Activated T-helper 9 cell treated with anti-CD3 and anti-CD28 coated beads, Interleukin-2, amount 50 U/mL, for 16 hours (primary cell): Measurements from ENCODE around the gene FHIP2A.
"Not testable (repeated sequence)": the region's sequence is repeated elsewhere in the genome, so short reads cannot be mapped to it uniquely, and the experiment has no call there.

ENCODE experiments used
- DNase-seq: peaks from one replicate; pipeline ENCODE4 v3.0.0-alpha.2; 2020; ENCODE audit warnings: low read depth

The FHIP2A gene

DNA sequence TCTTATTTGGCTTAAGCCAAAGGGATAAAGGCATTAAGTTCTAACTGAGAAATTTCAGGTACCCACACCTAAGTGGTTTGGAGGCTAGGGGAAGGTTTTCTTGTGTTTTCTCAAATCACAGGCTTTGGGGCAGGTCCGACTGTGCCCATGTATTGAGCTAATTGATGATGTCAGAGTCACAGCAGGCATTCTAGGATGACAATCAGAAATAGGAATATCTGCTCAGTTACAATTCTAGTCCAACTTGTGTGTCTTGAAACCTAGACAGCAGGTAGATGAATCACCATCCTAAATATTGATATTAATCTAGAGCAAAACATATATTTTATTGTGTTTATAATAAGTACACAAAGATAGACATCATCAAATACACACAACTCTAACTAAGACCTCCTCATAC lies 2.3 kb upstream of the FHIP2A start:
- DNase-seq: no peak

DNA sequence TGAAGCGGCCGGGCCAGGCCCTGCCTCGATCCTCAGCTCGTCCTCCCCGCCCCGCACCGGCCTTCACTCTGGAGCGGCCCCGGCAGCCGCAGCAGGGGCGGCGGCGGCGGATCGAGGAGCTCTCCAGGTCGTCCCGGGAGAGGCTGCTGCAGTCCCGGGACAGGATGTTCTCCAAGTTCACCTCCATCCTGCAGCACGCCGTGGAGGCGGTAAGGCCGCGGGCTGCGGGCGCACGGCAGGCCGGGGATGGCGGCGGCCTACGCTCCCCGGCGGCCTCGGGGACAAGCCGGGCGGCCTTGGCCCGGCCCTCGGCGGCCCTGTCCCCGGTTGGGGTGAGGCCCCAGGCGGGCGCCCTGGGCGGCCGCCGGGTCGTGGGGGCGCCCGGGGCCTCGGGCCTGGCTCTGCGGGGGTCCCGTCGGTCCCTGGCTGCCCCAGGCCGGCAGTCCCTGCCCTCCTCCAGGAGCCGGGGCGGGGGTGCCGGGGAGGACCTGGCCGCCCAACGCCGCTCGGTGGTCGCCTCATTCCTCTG lies 399 bp downstream of the FHIP2A start:
- DNase-seq: no peak

- no peak for DNase-seq
Measured at GRCh38 chr10:114822444-114823076, 980 bp downstream of the FHIP2A start.

DNA sequence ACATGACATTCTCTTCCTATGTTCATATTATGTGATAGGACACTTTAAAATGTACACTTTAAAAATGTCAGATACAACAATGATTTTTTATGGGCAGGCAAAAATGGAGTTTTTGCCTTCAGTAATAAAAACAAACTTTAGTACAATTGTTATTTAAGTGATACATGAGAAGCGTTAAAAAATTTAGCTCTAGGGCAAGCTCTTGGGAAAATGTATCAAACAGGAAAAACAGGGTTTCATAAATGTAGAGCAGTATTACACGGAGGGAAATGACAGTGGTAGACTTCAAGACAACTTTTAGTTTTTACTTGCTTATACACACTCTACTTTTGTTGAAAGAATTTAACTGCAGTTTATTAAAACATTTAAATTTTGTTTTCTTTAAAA lies 1.5 kb downstream of the FHIP2A start:
- DNase-seq: no peak

DNA sequence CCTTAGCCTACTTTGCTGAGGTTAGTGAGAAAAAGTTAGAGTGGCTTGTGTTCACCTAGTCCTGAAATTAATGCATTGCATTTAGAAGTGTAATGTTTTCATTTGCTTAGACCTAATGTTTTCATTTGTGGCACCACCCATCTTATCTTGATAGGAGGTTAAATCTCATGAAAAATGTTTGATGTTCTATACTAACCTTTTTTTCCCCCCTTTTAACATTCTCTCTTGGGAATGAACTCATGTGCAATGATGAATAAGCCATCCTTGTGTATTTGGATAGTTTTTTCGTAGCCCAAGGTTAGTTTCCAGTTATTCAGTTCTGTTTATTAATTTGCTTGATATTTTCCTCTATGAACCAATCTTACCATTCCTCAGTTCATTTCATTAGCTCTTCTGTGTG lies 2.8 kb downstream of the FHIP2A start:
- no peak for DNase-seq

DNA sequence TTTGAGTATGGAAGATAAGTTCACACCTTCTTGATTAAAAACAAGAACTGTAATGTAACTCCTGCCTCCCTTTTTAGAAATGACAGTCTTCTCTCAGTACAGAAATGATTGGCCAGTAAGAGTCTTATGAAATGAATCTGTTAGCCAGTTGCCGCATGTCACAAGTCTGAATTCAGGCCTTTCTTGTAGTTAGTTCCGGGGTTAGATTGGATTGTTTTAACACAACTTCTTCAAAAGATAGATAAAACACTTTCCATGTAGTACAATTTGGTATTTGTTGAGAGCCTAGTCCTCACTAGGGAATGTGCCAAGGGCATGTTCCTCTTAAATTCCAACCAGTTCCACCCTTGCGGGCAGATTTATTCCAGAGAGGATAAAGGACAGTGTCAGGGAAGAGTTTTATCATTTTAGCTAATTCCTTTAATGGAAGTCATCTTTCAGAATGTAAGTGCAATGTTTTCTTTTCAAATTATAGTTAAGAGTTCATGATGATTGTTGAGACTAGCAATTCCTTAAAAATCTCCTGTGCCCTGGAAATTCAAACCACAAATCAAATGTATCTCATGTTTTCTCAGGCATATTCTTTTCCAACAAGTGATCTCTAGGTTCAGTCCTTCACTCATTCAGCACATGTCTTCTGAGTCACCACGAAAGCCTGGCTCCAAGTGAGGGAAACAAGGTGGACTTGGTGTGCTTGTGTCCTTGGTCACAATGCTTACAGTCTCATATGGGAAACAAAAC lies 4.1 kb downstream of the FHIP2A start:
- no peak for DNase-seq

DNA sequence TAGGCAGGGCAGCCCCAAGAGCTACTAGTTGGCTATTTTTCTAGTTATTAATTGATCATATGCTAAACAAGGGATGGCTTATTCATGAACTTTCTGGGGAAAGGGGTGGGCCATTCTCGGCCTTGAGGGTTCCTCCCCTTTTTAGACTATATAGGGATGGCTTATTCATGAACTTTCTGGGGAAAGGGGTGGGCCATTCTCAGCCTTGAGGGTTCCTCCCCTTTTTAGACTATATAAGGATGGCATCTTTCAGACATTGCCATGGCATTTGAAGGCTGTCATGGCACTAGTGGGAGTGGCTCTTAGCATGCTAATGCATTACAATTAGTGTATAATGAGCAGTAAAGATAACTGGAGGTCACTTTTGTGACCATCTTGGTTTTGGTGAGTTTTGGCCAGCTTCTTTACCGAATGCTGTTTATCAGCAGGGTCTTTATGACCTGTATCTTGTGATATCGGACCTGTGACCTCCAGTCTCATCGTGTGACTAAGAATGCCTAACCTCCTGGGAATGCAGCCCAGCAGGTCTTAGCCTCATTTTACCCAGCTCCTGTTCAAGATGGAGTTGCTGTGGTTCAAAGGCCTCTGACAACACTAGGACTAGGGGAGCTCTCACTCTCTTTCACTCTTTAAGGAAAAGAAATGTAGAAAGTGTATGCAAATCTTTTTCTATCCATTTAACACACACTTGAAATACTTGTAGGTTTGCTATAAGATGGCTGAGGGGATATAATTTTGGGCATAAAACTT lies 7.8 kb downstream of the FHIP2A start:
- DNase-seq: no peak

DNA sequence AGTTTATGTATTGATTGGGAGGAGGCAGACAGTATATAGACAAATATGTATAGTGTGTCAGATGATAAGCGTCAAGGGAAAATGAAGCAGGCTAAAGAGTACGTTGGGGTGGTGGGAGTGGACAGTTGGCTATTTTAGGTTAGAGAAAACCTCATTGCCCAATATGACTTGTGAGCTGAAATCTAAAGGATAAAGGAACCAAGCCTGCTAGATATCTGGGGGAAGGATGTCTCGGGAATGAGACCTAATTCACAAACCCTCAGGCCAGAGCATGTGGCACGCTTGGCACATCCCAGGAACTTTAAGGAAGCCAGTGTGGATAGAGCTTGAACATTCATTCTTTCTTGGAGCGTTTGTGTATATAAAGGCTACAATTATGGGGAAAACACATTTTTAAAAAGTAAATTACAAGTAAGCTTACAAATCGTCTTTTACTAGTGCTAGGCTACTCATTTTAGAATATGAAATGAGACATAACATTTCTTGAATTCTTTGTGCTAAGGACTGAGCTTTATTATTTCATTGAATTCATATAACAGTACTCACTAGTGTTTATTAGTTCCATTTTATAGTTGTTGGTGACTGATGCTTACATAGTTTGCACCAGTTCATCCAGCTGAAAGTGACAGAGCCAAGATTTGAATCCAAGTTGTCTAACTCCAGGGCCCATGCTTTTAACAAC lies 9.7 kb downstream of the FHIP2A start:
- DNase-seq: no peak

DNA sequence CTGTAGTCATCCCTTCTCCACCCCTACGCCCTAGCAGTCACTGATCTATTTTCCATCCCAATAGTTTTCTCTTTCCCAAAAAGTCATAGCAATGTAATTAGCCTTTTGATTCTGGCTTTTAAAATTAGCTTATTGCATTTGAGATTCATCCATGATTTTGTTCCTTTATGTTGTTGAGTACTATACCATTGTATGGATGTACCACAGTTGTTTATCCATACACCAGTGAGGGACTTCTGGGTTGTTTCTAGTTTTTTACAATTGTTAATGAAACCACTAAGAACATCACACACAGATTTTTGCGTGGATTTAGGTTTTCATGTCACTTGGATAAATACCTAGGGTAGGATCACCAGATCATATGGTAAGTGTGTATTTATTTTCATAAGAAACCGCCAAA lies 16.1 kb downstream of the FHIP2A start:
- no peak for DNase-seq

DNA sequence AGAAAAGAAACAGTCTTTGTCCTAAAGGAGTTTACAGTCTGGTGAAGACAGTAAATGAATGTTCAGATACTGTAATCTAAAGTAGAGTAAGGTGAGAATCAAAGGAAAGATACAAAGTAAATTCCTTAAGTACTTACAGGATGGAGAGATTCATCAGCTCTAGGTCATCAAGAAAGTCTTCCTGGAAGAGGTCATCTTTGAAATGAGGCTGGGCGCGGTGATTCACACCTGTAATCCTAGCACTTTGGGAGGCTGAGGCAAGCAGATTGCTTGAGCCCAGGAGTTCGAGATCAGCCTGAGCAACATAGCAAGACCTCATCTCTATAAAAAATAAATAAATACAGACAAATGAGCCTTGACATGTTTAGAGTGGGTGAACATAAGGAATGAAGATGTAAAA lies 18.3 kb downstream of the FHIP2A start:
- no peak for DNase-seq

- DNase-seq: no peak
Measured at GRCh38 chr10:114845978-114846693, 24.6 kb downstream of the FHIP2A start.

DNA sequence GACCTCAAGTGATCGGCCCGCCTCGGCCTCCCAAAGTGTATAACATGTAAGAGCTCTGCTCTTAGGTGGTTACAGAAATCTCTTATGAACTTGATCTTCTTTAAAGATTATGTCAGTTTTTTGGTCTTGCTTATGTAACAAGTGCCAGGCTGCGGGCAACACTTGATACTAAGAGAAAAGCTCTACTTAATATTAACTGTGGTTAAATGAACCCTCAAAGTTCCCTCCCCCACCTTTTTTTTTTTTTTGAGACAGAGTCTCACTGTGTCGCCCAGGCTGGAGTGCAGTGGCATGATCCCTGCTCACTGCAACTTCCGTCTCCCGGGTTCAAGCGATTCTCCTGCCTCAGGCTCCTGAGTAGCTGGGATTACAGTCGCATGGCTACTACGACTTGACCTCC lies 25.9 kb downstream of the FHIP2A start:
- DNase-seq: not testable (repeated sequence)

DNA sequence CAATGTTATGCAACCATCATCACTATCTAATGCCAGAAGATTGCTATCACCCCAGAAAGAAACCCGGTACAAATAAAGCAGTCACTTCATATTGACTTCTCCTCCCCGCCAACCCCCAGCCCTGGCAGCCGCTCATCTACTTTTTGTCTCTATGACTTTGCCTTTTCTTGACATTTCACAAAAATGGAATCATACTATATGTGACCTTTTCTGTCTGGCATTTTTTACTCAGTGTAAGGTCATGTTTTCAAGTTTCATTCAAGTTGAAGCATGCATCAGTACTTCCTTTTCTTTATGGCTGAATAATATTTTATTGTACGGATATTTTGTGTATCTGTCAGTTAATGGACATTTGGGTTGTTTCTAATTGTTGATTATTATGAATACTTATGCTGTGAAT lies 28.1 kb downstream of the FHIP2A start:
- DNase-seq: no peak

GRCh38 chr10:114850126-114850525 lies 28.5 kb downstream of the FHIP2A start:
- no peak for DNase-seq

DNA sequence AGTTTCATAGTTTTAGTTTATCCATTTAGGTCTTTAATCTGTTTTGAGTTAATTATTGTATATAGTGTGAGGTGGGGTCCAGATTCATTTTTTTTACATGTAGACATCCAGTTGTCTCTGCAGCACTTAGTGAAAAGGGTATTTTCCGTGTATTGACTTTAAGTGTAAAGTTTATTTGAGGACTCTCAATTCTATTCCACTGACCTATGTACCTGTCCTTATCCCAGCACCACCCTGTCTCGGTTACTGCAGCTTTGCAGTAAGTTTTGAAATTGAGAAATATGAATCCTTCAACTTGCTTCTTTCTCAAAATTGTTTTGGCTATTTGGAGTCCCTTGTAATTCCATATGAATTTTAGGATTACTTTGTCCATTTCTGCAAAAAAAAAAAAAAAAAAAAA lies 29.8 kb downstream of the FHIP2A start:
- no peak for DNase-seq

DNA sequence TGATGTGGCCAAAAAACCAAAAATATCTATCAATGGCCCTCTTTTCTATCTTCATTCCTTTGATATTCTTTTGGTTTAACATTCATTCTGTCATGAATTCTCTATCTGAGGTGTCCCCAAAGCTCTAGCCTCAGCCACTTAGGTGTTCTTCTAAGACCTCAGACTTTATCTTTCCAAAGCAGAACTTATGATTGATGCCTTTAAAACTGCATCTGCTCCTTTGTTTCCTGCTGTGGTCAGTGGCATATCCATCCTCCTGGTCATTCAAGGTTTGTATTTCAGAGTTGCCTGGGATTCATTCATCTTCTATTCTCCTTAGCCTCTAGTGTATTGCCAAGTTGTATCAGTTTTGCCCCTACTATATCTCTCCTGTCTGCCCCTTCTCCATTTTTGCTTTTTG lies 30.6 kb downstream of the FHIP2A start:
- no peak for DNase-seq

DNA sequence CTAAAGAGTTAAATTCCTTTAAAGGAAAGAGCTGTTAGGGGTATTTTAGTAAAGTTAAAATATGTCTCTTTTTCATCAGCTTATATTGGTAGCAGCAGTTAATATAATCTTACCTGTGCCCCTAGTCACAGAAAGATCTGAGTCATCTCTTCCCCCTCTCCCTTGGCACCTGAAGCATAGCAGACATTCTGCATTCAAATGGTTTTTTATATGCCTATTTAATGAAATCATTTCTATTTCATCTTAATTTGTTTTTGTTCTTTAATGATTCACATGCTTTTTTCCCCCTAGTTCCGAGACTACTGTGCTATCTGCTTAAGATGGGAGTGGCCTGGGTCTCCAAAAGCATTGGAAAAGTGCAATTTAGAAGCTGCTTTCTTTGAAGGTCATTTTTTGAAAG lies 33.3 kb downstream of the FHIP2A start:
- DNase-seq: no peak

- no peak for DNase-seq
Measured at GRCh38 chr10:114855776-114856543, 34.4 kb downstream of the FHIP2A start.

DNA sequence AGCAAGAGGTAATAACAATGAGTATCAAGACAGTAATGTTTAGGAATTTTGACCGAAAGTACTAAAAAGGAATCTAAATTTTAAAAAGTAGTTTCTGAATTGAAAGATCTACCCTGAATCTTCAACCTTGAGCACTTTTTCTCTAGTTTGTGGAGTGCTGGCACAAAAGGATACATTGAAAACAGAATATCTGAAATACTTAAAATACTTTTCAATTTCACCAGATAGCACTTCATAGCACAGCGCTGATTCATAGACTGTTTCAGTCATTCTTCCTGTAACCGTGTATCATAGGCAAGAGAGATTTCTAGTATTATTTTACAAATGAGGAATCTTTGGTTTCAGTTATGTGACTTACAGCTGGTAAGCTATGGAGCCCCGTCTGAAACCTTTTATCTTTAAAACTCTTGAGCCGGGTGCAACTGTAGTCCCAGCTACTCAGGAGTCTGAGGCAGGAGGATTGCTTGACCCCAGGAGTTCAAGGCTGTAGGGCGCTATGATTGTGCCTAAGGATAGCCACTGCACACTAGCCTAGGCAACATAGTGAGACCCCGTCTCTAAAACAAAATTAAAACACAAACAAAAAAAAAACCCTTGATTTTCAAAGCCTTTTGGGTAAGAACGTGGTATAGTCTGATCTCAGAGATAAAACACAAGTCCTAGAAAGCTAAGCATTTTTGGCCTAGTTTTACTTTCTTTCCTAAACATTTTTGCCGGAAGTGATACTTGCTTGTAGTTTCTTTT lies 35.1 kb downstream of the FHIP2A start:
- no peak for DNase-seq

DNA sequence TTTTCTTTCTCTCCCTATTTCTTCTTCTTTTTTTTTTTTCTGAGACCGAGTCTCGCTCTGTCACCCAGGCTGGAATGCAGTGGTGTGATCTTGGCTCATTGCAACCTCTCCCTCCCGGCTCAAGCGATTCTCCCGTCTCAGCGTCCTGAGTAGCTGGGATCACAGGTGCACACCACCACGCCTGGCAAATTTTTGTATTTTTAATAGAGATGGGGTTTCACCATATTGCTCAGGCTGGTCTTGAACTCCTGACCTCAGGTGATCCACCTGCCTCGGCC lies 35.6 kb downstream of the FHIP2A start:
- not testable (repeated sequence) for DNase-seq
